Testis (tissue), 3 donors: ENCODE results near the gene HS6ST3. TPM values are rescaled to one million over a fixed set of nuclear protein-coding genes. Genes with fewer than 3 reads are reported as not detected.

Experiments
- DNase-seq: peaks from one replicate; pipeline ENCODE4 v3.0.0-alpha.2; 2019
- H3K27ac ChIP-seq, 2 donors: fragments of 200-600 bp; sonication (generic); one replicate each; pipeline ENCODE4 v1.5.1; 2019
- H3K27me3 ChIP-seq: fragments of 200-600 bp; sonication (generic); one replicate; pipeline ENCODE4 v1.5.1; 2019
- H3K36me3 ChIP-seq: fragments of 200-600 bp; sonication (generic); one replicate; pipeline ENCODE4 v1.5.1; 2017; ENCODE audit warnings: low read depth; ENCODE audit errors: missing control alignments
- H3K4me1 ChIP-seq: fragments of 200-600 bp; sonication (generic); one replicate; pipeline ENCODE4 v1.5.1; 2019
- H3K4me3 ChIP-seq, 2 donors: fragments of 200-600 bp; sonication (generic); one replicate each; pipeline ENCODE4 v1.5.1; 2017 to 2019
- H3K9me3 ChIP-seq: fragments of 200-600 bp; sonication (generic); one replicate; pipeline ENCODE4 v1.5.1; 2017
- CTCF ChIP-seq, 3 experiments: fragments of 450-650 bp in 2 of 3; fragments of 200-600 bp in 1 of 3; sonication (generic) in 1 of 3; IDR thresholded peaks; one replicate each; pipeline ENCODE4 v1.5.1; 2016 to 2019; ENCODE audit warnings: antibody characterized with exemption in 3 of 3, mild to moderate bottlenecking in 2 of 3, moderate library complexity in 1 of 3
- POLR2A ChIP-seq: fragments of 450-650 bp; IDR thresholded peaks from one replicate; pipeline ENCODE4 v1.6.1; 2017; ENCODE audit warnings: antibody characterized with exemption, mild to moderate bottlenecking, moderate library complexity
- WGBS, 2 donors: methylation state at CpG; one replicate each; pipeline ENCODE4 v1.1.5; 2018; 5-methylcytosine and 5-hydroxymethylcytosine counted together
- intact Hi-C: fragments of 100-400 bp; cut with DNase I; formaldehyde crosslinking; loops from one replicate; pipeline ENCODE4 v1.15.1; 2023; ENCODE audit warnings: low total_unique reads
- polyA plus RNA-seq: library from polyadenylated mRNA; stranded (reverse); fragments of 350-450 nt; fragmentation: Illumina TruSeq; extraction: RNeasy Lipid Tissue Mini Kit (QIAGEN cat#74804); gene quantifications from one replicate; pipeline ENCODE4 v1.2.3, GENCODE V29; 2014; ENCODE audit warnings: low read depth, low replicate concordance; ENCODE audit not compliant: insufficient read depth
- total RNA-seq, 2 donors: library from RNA; depleted of rRNA; stranded (reverse); fragments of >200 nt; gene quantifications; one replicate each; pipeline ENCODE4 v1.2.3, GENCODE V29; 2016

Gene HS6ST3
- total and polyA plus RNA-seq, 3 donors from 2014 or later: 0.87 to 1.3 (median 1.3) TPM

GRCh38 chr13:96284971-96285370 is 195.1 kb downstream of the HS6ST3 start:
- no peak for DNase-seq
- Histone ChIP-seq H3K4me1 (no peaks in the 10 kb centered on the region), H3K36me3 (no peaks in the 10 kb centered on the region), H3K4me3 (no peak overlapping the region), H3K27me3 (no peaks in the 10 kb centered on the region), H3K27ac (no peak overlapping the region), H3K9me3 (no peaks in the 10 kb centered on the region)
- 77 to 81% methylated on average over 4 of the region's 4 CpGs for WGBS, 2 donors
- intact Hi-C loops: no loop called here
- TF ChIP-seq POLR2A (no peak), CTCF (IDR thresholded peaks at IDR 0.05) (no peak)

GRCh38 chr13:96285729-96286128 is 195.8 kb downstream of the HS6ST3 start:
- no peak for TF ChIP-seq POLR2A
- no peak for TF ChIP-seq CTCF (IDR thresholded peaks at IDR 0.05)
- H3K4me3 ChIP-seq: no peak overlapping the region
- H3K27ac ChIP-seq: no peak overlapping the region
- H3K4me1 ChIP-seq: no peaks in the 10 kb centered on the region
- WGBS, 2 donors: 94% methylated on average over 1 of the region's 1 CpG
- H3K9me3 ChIP-seq: no peaks in the 10 kb centered on the region
- intact Hi-C loops: no loop called here
- no peak for DNase-seq
- H3K27me3 ChIP-seq: no peaks in the 10 kb centered on the region
- no peaks in the 10 kb centered on the region for H3K36me3 ChIP-seq

GRCh38 chr13:96294930-96295881 is 205.3 kb downstream of the HS6ST3 start:
- no peak overlapping the region for H3K4me3 ChIP-seq
- TF ChIP-seq POLR2A (no peak), CTCF (IDR thresholded peaks at IDR 0.05) (no peak)
- 78 to 79% methylated on average over 7 of the region's 7 CpGs for WGBS, 2 donors
- H3K36me3 ChIP-seq: no peaks in the 10 kb centered on the region
- no peak for DNase-seq
- H3K9me3 ChIP-seq: no peaks in the 10 kb centered on the region
- no peak overlapping the region for H3K27ac ChIP-seq
- intact Hi-C loops: no loop called here
- H3K4me1 ChIP-seq: no peaks in the 10 kb centered on the region
- no peaks in the 10 kb centered on the region for H3K27me3 ChIP-seq

GRCh38 chr13:96297360-96297759 is 207.5 kb downstream of the HS6ST3 start:
- Histone ChIP-seq H3K4me1 (no peaks in the 10 kb centered on the region), H3K27ac (no peak overlapping the region), H3K36me3 (no peaks in the 10 kb centered on the region), H3K4me3 (no peak overlapping the region), H3K27me3 (no peaks in the 10 kb centered on the region), H3K9me3 (no peaks in the 10 kb centered on the region)
- TF ChIP-seq POLR2A (no peak), CTCF (IDR thresholded peaks at IDR 0.05) (no peak)
- 75 to 85% methylated on average over 3 of the region's 3 CpGs for WGBS, 2 donors
- DNase-seq: no peak
- intact Hi-C loops: no loop called here
